Measurements from ENCODE around the gene PTPRK. TPM values are rescaled to one million over a fixed set of nuclear protein-coding genes. Genes with fewer than 3 reads are reported as not detected.

Gene PTPRK
- total and polyA plus RNA-seq, 2 donors (not counting 1 experiment from before 2014, with no cell fraction given): 16.2 to 18.7 TPM

GRCh38 chr6:127972815-127973214 lies 547.6 kb downstream of the PTPRK start:
- Histone ChIP-seq H3K9ac (ENCODE audit: low read length) (no peak overlapping the region), H3K4me2 (replicated peaks; ENCODE audit: low read depth, low read length, poor library complexity, severe bottlenecking) (no peak overlapping the region), H3K4me1 (ENCODE audit: control insufficient read depth in 2 of 2, insufficient read depth in 2 of 2, low read length in 2 of 2) (peaks cover 0 to under 1% of the 10 kb centered on the region in 2 donors), H4K20me1 (ENCODE audit: control insufficient read depth, insufficient read depth, low read length, poor library complexity, severe bottlenecking) (no peaks in the 10 kb centered on the region), H3K36me3 (replicated peaks in 1 of 2; ENCODE audit: control extremely low read depth in 1 of 2, control insufficient read depth in 1 of 2, extremely low read depth in 1 of 2, insufficient read depth in 2 of 2, low read length in 1 of 2) (peaks cover 5 to 49% of the 10 kb centered on the region in 2 experiments), H2AFZ (ENCODE audit: insufficient read depth, low read depth, low read length, poor library complexity, severe bottlenecking) (no peak overlapping the region), H3K27me3 (replicated peaks in 1 of 4; ENCODE audit: control extremely low read depth in 1 of 4, control insufficient read depth in 3 of 4, insufficient read depth in 4 of 4, low read length in 3 of 4) (no peaks in the 10 kb centered on the region), H3K79me2 (ENCODE audit: control insufficient read depth, insufficient read depth, low read length) (no peaks in the 10 kb centered on the region), H3K27ac (ENCODE audit: low read length in 2 of 2) (no peak overlapping the region), H3K4me3 (ENCODE audit: control extremely low read depth in 1 of 5, extremely low read depth in 1 of 5, insufficient read depth in 1 of 5, low read depth in 2 of 5, low read length in 4 of 5) (no peak overlapping the region), H3K9me3 (ENCODE audit: control extremely low read depth in 1 of 3, control insufficient read depth in 2 of 3, insufficient read depth in 1 of 3, low read length in 2 of 3) (no peaks in the 10 kb centered on the region)
- H3K4me1 Mint-ChIP-seq: peaks cover under 1% of the 10 kb centered on the region
- intact Hi-C loops (cut with micrococcal nuclease): no loop called here
- WGBS (ENCODE audit: insufficient coverage): 96% methylated on average over 4 of the region's 8 CpGs
- CTCF ChIA-PET: no interaction called here
- no peaks in the 10 kb centered on the region for H3K27me3 Mint-ChIP-seq
- no peak overlapping the region for H3K27ac Mint-ChIP-seq
- POLR2A ChIA-PET: no interaction called here
- no peak for ATAC-seq (ENCODE audit: low read depth)
- no peak overlapping the region for H3K4me3 Mint-ChIP-seq
- no peaks in the 10 kb centered on the region for H3K9me3 Mint-ChIP-seq (ENCODE audit: insufficient read depth)
- no peak for DNase-seq
- TF ChIP-seq EZH2 (IDR thresholded peaks at IDR 0.05; ENCODE audit: borderline replicate concordance, insufficient read depth, low read depth, low read length, poor library complexity, severe bottlenecking) (no peak), CTCF (IDR thresholded peaks at IDR 0.05) (no peak)

- DNase-seq: no peak
- Histone ChIP-seq H3K79me2 (ENCODE audit: control insufficient read depth, insufficient read depth, low read length) (no peaks in the 10 kb centered on the region), H3K9ac (ENCODE audit: low read length) (no peak overlapping the region), H2AFZ (ENCODE audit: insufficient read depth, low read depth, low read length, poor library complexity, severe bottlenecking) (no peak overlapping the region), H3K27ac (ENCODE audit: low read length in 2 of 2) (no peak overlapping the region), H3K9me3 (ENCODE audit: control extremely low read depth in 1 of 3, control insufficient read depth in 2 of 3, insufficient read depth in 1 of 3, low read length in 2 of 3) (no peaks in the 10 kb centered on the region), H4K20me1 (ENCODE audit: control insufficient read depth, insufficient read depth, low read length, poor library complexity, severe bottlenecking) (no peaks in the 10 kb centered on the region), H3K4me1 (ENCODE audit: control insufficient read depth in 2 of 2, insufficient read depth in 2 of 2, low read length in 2 of 2) (no peaks in the 10 kb centered on the region), H3K4me3 (ENCODE audit: control extremely low read depth in 1 of 5, extremely low read depth in 1 of 5, insufficient read depth in 1 of 5, low read depth in 2 of 5, low read length in 4 of 5) (no peak overlapping the region), H3K36me3 (replicated peaks in 1 of 2; ENCODE audit: control extremely low read depth in 1 of 2, control insufficient read depth in 1 of 2, extremely low read depth in 1 of 2, insufficient read depth in 2 of 2, low read length in 1 of 2) (peaks cover 5 to 42% of the 10 kb centered on the region in 2 experiments), H3K4me2 (replicated peaks; ENCODE audit: low read depth, low read length, poor library complexity, severe bottlenecking) (no peak overlapping the region), H3K27me3 (replicated peaks in 1 of 4; ENCODE audit: control extremely low read depth in 1 of 4, control insufficient read depth in 3 of 4, insufficient read depth in 4 of 4, low read length in 3 of 4) (no peaks in the 10 kb centered on the region)
- Mint-ChIP-seq H3K4me3 (no peak overlapping the region), H3K27me3 (no peaks in the 10 kb centered on the region), H3K4me1 (no peaks in the 10 kb centered on the region), H3K9me3 (ENCODE audit: insufficient read depth) (no peaks in the 10 kb centered on the region), H3K27ac (no peak overlapping the region)
- intact Hi-C loops (cut with micrococcal nuclease): no loop called here
- POLR2A ChIA-PET: no interaction called here
- CTCF ChIA-PET: no interaction called here
- TF ChIP-seq EZH2 (IDR thresholded peaks at IDR 0.05; ENCODE audit: borderline replicate concordance, insufficient read depth, low read depth, low read length, poor library complexity, severe bottlenecking) (no peak), CTCF (IDR thresholded peaks at IDR 0.05) (no peak)
- no peak for ATAC-seq (ENCODE audit: low read depth)
- WGBS (ENCODE audit: insufficient coverage): 14% methylated on average over 1 of the region's 4 CpGs
Observed at GRCh38 chr6:127971945-127972391, 548.4 kb downstream of the PTPRK start.
